ENCODE results near the gene MRPS12.
"Not testable (repeated sequence)": the region's sequence is repeated elsewhere in the genome, so short reads cannot be mapped to it uniquely, and the experiment has no call there.

The MRPS12 gene

GRCh38 chr19:38958301-38958700 is 27.6 kb downstream of the MRPS12 start:
- Histone ChIP-seq H3K9ac (no peak overlapping the region), H3K27ac (no peak overlapping the region), H3K79me2 (ENCODE audit: insufficient read depth, low read depth) (no peaks in the 10 kb centered on the region), H3K4me2 (no peak overlapping the region), H3K4me1 (ENCODE audit: low read depth, poor library complexity, severe bottlenecking) (peaks cover 5% of the 10 kb centered on the region), H2AFZ (ENCODE audit: low read depth) (no peak overlapping the region), H3K4me3 (IDR thresholded peaks at IDR 0.05; ENCODE audit: insufficient read depth, low read depth, low read length) (no peak overlapping the region), H4K20me1 (ENCODE audit: insufficient read depth) (no peaks in the 10 kb centered on the region), H3K27me3 (ENCODE audit: insufficient read depth, low read depth) (no peaks in the 10 kb centered on the region), H3K36me3 (ENCODE audit: insufficient read depth) (no peaks in the 10 kb centered on the region)
- TF ChIP-seq CTCF (conservative IDR thresholded peaks at IDR 0.05; ENCODE audit: low read depth, low read length): no peak

DNA sequence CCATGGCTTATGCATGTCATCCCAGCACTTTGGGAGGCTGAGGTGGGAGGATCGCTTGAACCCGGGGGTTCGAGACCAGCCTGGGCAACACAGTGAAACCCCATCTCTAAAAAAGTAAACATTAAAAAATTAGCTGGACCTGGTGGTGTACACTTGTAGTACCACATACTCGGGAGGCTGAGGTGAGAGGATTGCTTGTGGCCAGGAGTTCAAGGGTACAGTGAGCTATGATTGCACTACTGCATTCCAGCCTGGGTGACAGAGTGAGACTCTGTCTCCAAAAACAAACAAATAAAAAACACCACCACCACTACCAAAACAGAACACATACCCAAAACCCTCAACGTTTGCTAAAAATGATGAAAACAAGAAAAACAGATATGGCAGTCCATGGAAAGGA is 28.9 kb downstream of the MRPS12 start:
- H3K27me3 ChIP-seq (ENCODE audit: insufficient read depth, low read depth): no peaks in the 10 kb centered on the region
- no peak overlapping the region for H3K9ac ChIP-seq
- H3K4me2 ChIP-seq: no peak overlapping the region
- no peaks in the 10 kb centered on the region for H4K20me1 ChIP-seq (ENCODE audit: insufficient read depth)
- H3K27ac ChIP-seq: no peak overlapping the region
- TF ChIP-seq CTCF (conservative IDR thresholded peaks at IDR 0.05; ENCODE audit: low read depth, low read length): no peak
- H3K36me3 ChIP-seq (ENCODE audit: insufficient read depth): no peaks in the 10 kb centered on the region
- H2AFZ ChIP-seq (ENCODE audit: low read depth): no peak overlapping the region
- no peak overlapping the region for H3K4me3 ChIP-seq (IDR thresholded peaks at IDR 0.05; ENCODE audit: insufficient read depth, low read depth, low read length)
- H3K79me2 ChIP-seq (ENCODE audit: insufficient read depth, low read depth): no peaks in the 10 kb centered on the region
- peaks cover 5% of the 10 kb centered on the region for H3K4me1 ChIP-seq (ENCODE audit: low read depth, poor library complexity, severe bottlenecking)

DNA sequence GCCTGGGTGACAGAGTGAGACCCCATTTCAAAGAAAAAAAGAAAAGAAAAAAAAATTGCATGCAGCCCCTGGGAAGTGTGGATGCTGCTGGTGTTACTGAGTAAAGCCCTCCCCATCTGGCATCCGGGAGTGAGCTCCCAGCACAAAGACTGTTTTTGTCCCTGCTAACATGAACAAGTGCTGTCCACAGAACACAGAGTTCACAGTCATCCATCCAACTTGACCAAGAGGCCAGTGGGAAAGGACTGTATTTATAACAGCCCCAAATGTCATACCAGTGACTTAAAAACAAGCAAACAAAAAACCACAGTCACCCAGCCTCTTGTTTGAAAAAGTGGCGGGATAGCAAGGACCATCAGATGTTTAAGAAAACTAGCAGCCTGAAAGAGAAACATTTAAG is 34.0 kb downstream of the MRPS12 start:
- TF ChIP-seq CTCF (conservative IDR thresholded peaks at IDR 0.05; ENCODE audit: low read depth, low read length): no peak
- Histone ChIP-seq H3K79me2 (ENCODE audit: insufficient read depth, low read depth) (no peaks in the 10 kb centered on the region), H3K36me3 (ENCODE audit: insufficient read depth) (no peaks in the 10 kb centered on the region), H2AFZ (ENCODE audit: low read depth) (no peak overlapping the region), H3K4me3 (IDR thresholded peaks at IDR 0.05; ENCODE audit: insufficient read depth, low read depth, low read length) (no peak overlapping the region), H3K27me3 (ENCODE audit: insufficient read depth, low read depth) (no peaks in the 10 kb centered on the region), H3K4me2 (no peak overlapping the region), H3K4me1 (ENCODE audit: low read depth, poor library complexity, severe bottlenecking) (peaks cover 5% of the 10 kb centered on the region), H4K20me1 (ENCODE audit: insufficient read depth) (no peaks in the 10 kb centered on the region), H3K9ac (no peak overlapping the region), H3K27ac (no peak overlapping the region)

- H2AFZ ChIP-seq (ENCODE audit: low read depth); H3K36me3 ChIP-seq (ENCODE audit: insufficient read depth); H3K27ac ChIP-seq; H3K4me3 ChIP-seq (IDR thresholded peaks at IDR 0.05; ENCODE audit: insufficient read depth, low read depth, low read length); H3K79me2 ChIP-seq (ENCODE audit: insufficient read depth, low read depth); H4K20me1 ChIP-seq (ENCODE audit: insufficient read depth); H3K4me2 ChIP-seq; H3K4me1 ChIP-seq (ENCODE audit: low read depth, poor library complexity, severe bottlenecking); H3K27me3 ChIP-seq (ENCODE audit: insufficient read depth, low read depth); H3K9ac ChIP-seq: not testable (repeated sequence)
These were observed 35.4 kb downstream of the MRPS12 start for GRCh38 chr19:38966149-38966548.

DNA sequence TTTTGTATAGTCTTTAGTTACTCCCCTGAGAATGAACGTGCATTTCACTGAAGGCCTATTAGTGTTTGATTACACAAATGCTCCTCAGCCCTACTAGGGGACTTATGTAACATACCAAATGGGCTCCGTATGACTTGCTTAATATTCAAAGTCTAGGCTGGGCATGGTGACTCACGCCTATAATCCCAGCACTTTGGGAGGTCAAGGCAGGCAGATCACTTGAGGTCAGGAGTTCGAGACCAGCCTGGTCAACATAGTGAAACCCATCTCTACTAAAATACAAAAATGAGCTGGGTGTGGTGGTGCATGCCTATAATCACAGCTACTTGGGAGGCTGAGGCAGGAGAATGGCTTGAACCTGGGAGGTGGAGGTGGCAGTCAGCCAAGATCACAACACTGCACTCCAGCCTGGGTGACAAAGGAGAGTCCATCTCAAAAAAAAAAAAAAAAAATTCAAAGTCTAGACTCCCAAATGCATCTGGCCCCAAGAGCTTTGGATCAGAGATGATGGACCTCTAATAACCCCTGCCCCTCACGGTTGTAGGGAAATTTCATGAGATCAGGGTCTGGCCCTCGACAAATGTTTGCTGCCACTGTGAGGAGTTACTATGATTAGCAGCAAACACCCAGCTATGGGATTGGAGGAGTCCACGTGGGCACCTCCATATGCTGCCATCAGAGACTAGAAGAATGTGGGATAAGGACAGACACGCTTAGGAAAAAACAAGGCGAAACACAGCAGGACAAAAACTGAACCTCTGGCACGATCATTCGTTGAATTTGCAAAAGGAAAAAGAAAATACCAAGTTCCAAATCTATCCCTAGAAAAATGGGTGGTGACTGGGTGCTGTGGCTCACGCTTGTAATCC is 40.2 kb downstream of the MRPS12 start:
- H2AFZ ChIP-seq (ENCODE audit: low read depth): no peak overlapping the region
- H3K9ac ChIP-seq: no peak overlapping the region
- no peaks in the 10 kb centered on the region for H3K27me3 ChIP-seq (ENCODE audit: insufficient read depth, low read depth)
- TF ChIP-seq CTCF (conservative IDR thresholded peaks at IDR 0.05; ENCODE audit: low read depth, low read length): no peak
- no peaks in the 10 kb centered on the region for H3K36me3 ChIP-seq (ENCODE audit: insufficient read depth)
- H3K4me2 ChIP-seq: no peak overlapping the region
- no peaks in the 10 kb centered on the region for H3K4me1 ChIP-seq (ENCODE audit: low read depth, poor library complexity, severe bottlenecking)
- H4K20me1 ChIP-seq (ENCODE audit: insufficient read depth): no peaks in the 10 kb centered on the region
- no peaks in the 10 kb centered on the region for H3K79me2 ChIP-seq (ENCODE audit: insufficient read depth, low read depth)
- H3K27ac ChIP-seq: no peak overlapping the region
- H3K4me3 ChIP-seq (IDR thresholded peaks at IDR 0.05; ENCODE audit: insufficient read depth, low read depth, low read length): no peak overlapping the region

All from KMS-11 (cell line).